ENCODE measurements around the gene CHRM5.

CHRM5 gene

DNA sequence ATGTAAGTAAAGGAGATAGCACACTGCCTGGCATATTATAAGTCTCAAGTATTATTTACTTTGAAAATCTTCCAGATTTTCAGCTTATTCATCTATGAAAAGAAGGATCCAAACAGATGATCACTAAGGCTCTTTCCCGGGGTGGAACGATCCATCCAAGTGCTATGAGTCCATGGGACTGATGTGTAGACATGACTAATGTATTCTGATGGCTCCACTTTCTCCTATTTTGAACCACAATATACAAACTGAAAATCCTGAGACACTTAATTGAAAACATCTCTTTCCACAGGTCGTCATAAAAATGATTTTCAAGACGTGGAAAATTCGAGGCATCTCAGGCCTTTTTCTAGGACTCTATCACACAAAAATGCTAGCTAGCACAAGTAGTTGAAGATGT, 33.4 kb upstream of the CHRM5 start:
- Histone ChIP-seq H3K27me3 (no peaks in the 10 kb centered on the region), H3K9me3 (no peaks in the 10 kb centered on the region), H3K36me3 (no peaks in the 10 kb centered on the region), H3K27ac (no peak overlapping the region), H3K4me3 (ENCODE audit: low read depth in 1 of 2, low read length in 1 of 2) (no peak overlapping the region), H3K4me1 (ENCODE audit: control insufficient read depth in 1 of 2, insufficient read depth in 1 of 2, low read depth in 1 of 2, low read length in 1 of 2) (no peaks in the 10 kb centered on the region)
- TF ChIP-seq, protein P1, sequence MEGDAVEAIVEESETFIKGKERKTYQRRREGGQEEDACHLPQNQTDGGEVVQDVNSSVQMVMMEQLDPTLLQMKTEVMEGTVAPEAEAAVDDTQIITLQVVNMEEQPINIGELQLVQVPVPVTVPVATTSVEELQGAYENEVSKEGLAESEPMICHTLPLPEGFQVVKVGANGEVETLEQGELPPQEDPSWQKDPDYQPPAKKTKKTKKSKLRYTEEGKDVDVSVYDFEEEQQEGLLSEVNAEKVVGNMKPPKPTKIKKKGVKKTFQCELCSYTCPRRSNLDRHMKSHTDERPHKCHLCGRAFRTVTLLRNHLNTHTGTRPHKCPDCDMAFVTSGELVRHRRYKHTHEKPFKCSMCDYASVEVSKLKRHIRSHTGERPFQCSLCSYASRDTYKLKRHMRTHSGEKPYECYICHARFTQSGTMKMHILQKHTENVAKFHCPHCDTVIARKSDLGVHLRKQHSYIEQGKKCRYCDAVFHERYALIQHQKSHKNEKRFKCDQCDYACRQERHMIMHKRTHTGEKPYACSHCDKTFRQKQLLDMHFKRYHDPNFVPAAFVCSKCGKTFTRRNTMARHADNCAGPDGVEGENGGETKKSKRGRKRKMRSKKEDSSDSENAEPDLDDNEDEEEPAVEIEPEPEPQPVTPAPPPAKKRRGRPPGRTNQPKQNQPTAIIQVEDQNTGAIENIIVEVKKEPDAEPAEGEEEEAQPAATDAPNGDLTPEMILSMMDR (IDR thresholded peaks at IDR 0.05): no peak

DNA sequence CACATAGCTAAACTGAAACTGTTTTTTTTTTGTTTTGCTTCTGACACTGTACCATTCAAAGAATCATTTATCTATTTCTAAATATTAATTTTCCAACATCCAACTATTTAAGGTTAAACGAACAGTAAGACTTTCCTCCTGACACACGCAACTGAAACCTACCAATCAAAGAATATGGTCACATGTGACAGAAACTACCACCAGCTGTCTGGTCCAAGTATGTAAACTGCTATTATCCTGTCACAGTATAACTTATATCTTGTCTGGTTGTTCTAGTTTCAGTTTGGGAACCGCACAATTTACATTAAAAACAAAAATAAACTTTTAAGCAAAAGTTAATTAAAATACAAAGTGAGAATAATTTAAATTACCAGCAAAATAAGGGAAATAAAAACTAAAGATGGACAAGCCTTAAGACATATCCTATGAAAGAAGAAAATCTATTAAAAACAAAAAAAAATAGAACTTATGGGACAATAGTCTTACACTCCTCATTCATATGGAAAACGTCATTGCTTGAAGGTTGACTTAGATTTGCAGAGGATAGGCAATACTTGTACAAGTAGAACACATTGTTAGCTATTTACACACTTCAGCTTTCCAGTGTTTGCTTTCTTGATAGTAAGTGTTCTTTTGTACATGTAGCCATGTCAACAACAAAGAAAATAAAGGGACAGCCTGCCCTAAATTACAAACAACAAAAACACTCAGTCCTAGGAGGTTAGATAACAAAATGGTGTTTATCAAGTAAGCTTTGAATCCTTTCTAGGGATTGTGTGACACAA, 26.8 kb upstream of the CHRM5 start:
- Histone ChIP-seq H3K27me3 (no peaks in the 10 kb centered on the region), H3K27ac (no peak overlapping the region), H3K9me3 (no peaks in the 10 kb centered on the region), H3K4me1 (ENCODE audit: control insufficient read depth in 1 of 2, insufficient read depth in 1 of 2, low read depth in 1 of 2, low read length in 1 of 2) (no peaks in the 10 kb centered on the region), H3K36me3 (no peaks in the 10 kb centered on the region), H3K4me3 (ENCODE audit: low read depth in 1 of 2, low read length in 1 of 2) (no peak overlapping the region)
- TF ChIP-seq, protein P1 (IDR thresholded peaks at IDR 0.05): no peak

DNA sequence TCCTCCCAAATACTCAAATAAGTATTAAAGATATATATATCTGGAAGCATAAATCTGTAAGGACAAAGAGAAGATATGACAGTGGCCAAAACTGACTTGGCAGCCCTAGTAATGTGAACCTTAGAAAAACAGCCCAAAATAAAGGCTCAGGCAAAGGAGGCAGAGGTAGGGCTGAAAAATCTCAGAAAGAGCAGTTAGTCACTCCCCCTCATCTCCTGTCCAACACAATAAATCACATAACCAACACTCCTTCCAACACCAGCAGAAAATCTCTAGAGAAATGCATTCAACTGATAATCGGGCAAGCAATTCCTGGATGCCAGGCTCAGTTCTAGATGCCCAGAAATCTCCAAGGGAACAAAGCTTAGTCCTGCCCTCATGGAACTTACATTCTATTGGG, 22.1 kb upstream of the CHRM5 start:
- no peaks in the 10 kb centered on the region for H3K9me3 ChIP-seq
- no peaks in the 10 kb centered on the region for H3K27me3 ChIP-seq
- no peaks in the 10 kb centered on the region for H3K4me1 ChIP-seq (ENCODE audit: control insufficient read depth in 1 of 2, insufficient read depth in 1 of 2, low read depth in 1 of 2, low read length in 1 of 2)
- TF ChIP-seq, protein P1 (IDR thresholded peaks at IDR 0.05): no peak
- no peak overlapping the region for H3K4me3 ChIP-seq (ENCODE audit: low read depth in 1 of 2, low read length in 1 of 2)
- no peak overlapping the region for H3K27ac ChIP-seq
- H3K36me3 ChIP-seq: no peaks in the 10 kb centered on the region

DNA sequence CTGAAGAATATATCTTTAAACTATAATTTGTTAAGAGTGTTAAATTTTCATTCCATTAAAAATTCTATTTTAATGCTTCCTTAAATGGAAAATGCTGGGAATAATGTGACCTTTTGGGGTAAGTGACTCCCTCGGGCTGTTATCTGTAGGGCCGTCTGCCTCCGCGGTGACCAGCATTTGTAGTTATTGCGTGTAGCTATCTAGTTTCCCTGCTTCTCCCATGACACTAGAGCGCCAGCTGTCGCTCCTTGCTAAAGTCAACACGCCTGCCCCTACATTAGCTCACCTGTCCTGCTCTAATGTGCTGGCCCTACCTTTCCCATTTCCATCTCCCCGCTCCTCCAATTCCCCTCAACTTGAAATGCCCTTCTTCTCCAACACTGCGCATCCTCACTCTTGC, 12.4 kb upstream of the CHRM5 start:
- TF ChIP-seq, protein P1 (IDR thresholded peaks at IDR 0.05): no peak
- no peaks in the 10 kb centered on the region for H3K9me3 ChIP-seq
- no peaks in the 10 kb centered on the region for H3K4me1 ChIP-seq (ENCODE audit: control insufficient read depth in 1 of 2, insufficient read depth in 1 of 2, low read depth in 1 of 2, low read length in 1 of 2)
- H3K4me3 ChIP-seq (ENCODE audit: low read depth in 1 of 2, low read length in 1 of 2): no peak overlapping the region
- no peaks in the 10 kb centered on the region for H3K36me3 ChIP-seq
- no peaks in the 10 kb centered on the region for H3K27me3 ChIP-seq
- H3K27ac ChIP-seq: no peak overlapping the region

DNA sequence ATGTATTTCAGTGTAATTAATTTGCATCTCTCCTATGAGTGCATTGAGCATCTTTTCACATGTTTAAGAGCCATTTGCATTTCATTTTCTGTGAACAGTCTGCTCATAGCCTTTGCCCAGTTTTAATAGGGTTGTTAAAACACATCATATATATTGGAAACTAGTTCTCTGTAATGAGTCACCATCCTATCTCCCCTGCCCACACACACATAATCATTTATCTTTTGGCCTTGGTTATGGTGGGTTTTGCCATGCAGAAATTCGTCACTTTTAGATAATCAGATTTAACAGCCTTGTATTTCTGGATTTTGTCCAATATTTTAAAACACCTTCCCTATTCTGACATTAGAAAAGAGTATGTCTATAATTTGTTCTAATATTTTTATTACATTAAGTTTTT, 11.9 kb upstream of the CHRM5 start:
- Histone ChIP-seq H3K9me3 (no peaks in the 10 kb centered on the region), H3K4me1 (ENCODE audit: control insufficient read depth in 1 of 2, insufficient read depth in 1 of 2, low read depth in 1 of 2, low read length in 1 of 2) (no peaks in the 10 kb centered on the region), H3K27me3 (no peaks in the 10 kb centered on the region), H3K27ac (no peak overlapping the region), H3K4me3 (ENCODE audit: low read depth in 1 of 2, low read length in 1 of 2) (no peak overlapping the region), H3K36me3 (no peaks in the 10 kb centered on the region)
- TF ChIP-seq, protein P1 (IDR thresholded peaks at IDR 0.05): no peak

Measured in neutrophil (primary cell).